Neural progenitor cell (in vitro differentiated cells): Measurements from ENCODE around the gene CUBN. TPM values are rescaled to one million over a fixed set of nuclear protein-coding genes. Genes with fewer than 3 reads are reported as not detected.

Experiments used
- DNase-seq: peaks from one replicate; pipeline ENCODE4 v3.0.0-alpha.2; 2016; ENCODE audit warnings: low spot score
- H2AFZ ChIP-seq: fragments of 200-600 bp; sonication (generic); replicated peaks from 2 replicates; pipeline ENCODE4 v1.6.1; 2016; ENCODE audit warnings: antibody characterized with exemption
- H3F3A ChIP-seq: fragments of 200-600 bp; sonication (generic); 2 replicates; pipeline ENCODE4 v1.6.1; 2016; ENCODE audit warnings: antibody characterized with exemption, low read depth
- H3K27ac ChIP-seq: fragments of 200-600 bp; sonication (generic); 2 replicates; pipeline ENCODE4 v1.5.1; 2016; ENCODE audit warnings: mild to moderate bottlenecking
- H3K27me3 ChIP-seq: fragments of 200-600 bp; sonication (generic); 2 replicates; pipeline ENCODE4 v1.6.1; 2016; ENCODE audit warnings: mild to moderate bottlenecking, moderate library complexity
- H3K36me3 ChIP-seq: fragments of 200-600 bp; sonication (generic); 2 replicates; pipeline ENCODE4 v1.5.1; 2016
- H3K4me1 ChIP-seq: fragments of 200-600 bp; sonication (generic); 2 replicates; pipeline ENCODE4 v1.6.1; 2016; ENCODE audit warnings: mixed run types
- H3K4me2 ChIP-seq: fragments of 200-600 bp; sonication (generic); 2 replicates; pipeline ENCODE4 v1.6.1; 2016
- H3K4me3 ChIP-seq: fragments of 200-600 bp; sonication (generic); 2 replicates; pipeline ENCODE4 v1.5.1; 2016
- H3K79me2 ChIP-seq: fragments of 200-600 bp; sonication (generic); 2 replicates; pipeline ENCODE4 v1.6.1; 2016; ENCODE audit warnings: low read depth
- H3K9ac ChIP-seq: fragments of 200-600 bp; sonication (generic); 2 replicates; pipeline ENCODE4 v1.6.1; 2016
- H3K9me3 ChIP-seq: fragments of 200-600 bp; sonication (generic); 2 replicates; pipeline ENCODE4 v1.5.1; 2016; ENCODE audit warnings: low read depth
- H4K20me1 ChIP-seq: fragments of 200-600 bp; sonication (generic); 2 replicates; pipeline ENCODE4 v1.6.1; 2016; ENCODE audit warnings: low read depth
- H3K27ac Mint-ChIP-seq: 3 replicates; pipeline ENCODE4 v1.8.0; 2021; ENCODE audit warnings: mixed read lengths
- H3K27me3 Mint-ChIP-seq: 2 replicates; pipeline ENCODE4 v1.8.0; 2022; ENCODE audit warnings: low read depth, mild to moderate bottlenecking, inconsistent platforms, moderate library complexity, mixed read lengths; ENCODE audit not compliant: insufficient read depth
- H3K36me3 Mint-ChIP-seq: 3 replicates; pipeline ENCODE4 v1.8.0; 2021; ENCODE audit warnings: mixed read lengths
- H3K4me1 Mint-ChIP-seq: 3 replicates; pipeline ENCODE4 v1.8.0; 2021; ENCODE audit warnings: mixed read lengths
- H3K4me3 Mint-ChIP-seq: 3 replicates; pipeline ENCODE4 v1.8.0; 2021; ENCODE audit warnings: mild to moderate bottlenecking, moderate library complexity, mixed read lengths
- H3K9me3 Mint-ChIP-seq: 3 replicates; pipeline ENCODE4 v1.8.0; 2020; ENCODE audit warnings: mixed read lengths
- EZH2 ChIP-seq: fragments of 200-600 bp; sonication (generic); IDR thresholded peaks from 2 replicates; pipeline ENCODE4 v1.6.1; 2017; ENCODE audit warnings: antibody characterized with exemption, mild to moderate bottlenecking, moderate library complexity
- EZH2phosphoT487 ChIP-seq: fragments of 200-600 bp; sonication (generic); IDR thresholded peaks from 2 replicates; pipeline ENCODE4 v1.6.1; 2017; ENCODE audit warnings: antibody characterized with exemption
- total RNA-seq: library from RNA; depleted of rRNA; stranded (reverse); fragments of >200 nt; gene quantifications from 2 replicates; pipeline ENCODE4 v1.2.3, GENCODE V29; 2015; ENCODE audit warnings: low replicate concordance
- TF ChIP-seq, protein P1 (sequence below): fragments of 200-600 bp; sonication (generic); IDR thresholded peaks from 2 replicates; pipeline ENCODE4 v1.5.1; 2017; ENCODE audit warnings: antibody characterized with exemption, mild to moderate bottlenecking

The CUBN gene
- total RNA-seq, 1 donor from 2014 or later, result 2.2 TPM

DNA sequence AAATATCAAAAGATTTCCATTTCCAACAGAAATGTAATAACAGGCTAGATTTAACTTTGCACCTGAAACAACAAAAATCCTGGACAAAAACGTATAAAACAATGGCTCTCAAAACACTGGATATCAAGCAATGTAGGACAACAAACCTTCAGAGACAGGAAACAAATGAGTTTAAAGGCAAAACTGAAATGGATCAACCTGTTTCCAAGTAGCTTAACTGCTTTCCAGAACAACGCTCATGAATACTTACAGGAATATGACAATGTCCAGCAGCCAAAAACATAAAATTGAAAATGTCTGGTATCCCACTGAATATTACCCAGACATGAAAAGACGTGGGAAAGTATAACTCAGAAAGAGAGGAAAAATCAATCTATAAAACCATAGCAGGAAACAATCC lies 62.8 kb downstream of the CUBN start:
- H3K79me2 ChIP-seq, result no peaks in the 10 kb centered on the region
- peaks cover 35% of the 10 kb centered on the region for H3K4me1 Mint-ChIP-seq
- no peaks in the 10 kb centered on the region for H3K36me3 ChIP-seq
- H3K27me3 ChIP-seq, result no peaks in the 10 kb centered on the region
- H3K27me3 Mint-ChIP-seq, result no peaks in the 10 kb centered on the region
- H3K27ac ChIP-seq, result no peak overlapping the region
- H3K4me3 Mint-ChIP-seq, result no peak overlapping the region
- H4K20me1 ChIP-seq, result no peaks in the 10 kb centered on the region
- no peak overlapping the region for H3K4me2 ChIP-seq
- H3K36me3 Mint-ChIP-seq, result no peaks in the 10 kb centered on the region
- H3K4me1 ChIP-seq, result no peaks in the 10 kb centered on the region
- H3K27ac Mint-ChIP-seq, result no peak overlapping the region
- H3K9me3 Mint-ChIP-seq, result peaks cover 3% of the 10 kb centered on the region
- no peak overlapping the region for H3K9ac ChIP-seq
- no peaks in the 10 kb centered on the region for H3K9me3 ChIP-seq
- H3K4me3 ChIP-seq, result no peak overlapping the region
- no peak overlapping the region for H2AFZ ChIP-seq
- no peak for TF ChIP-seq EZH2
- TF ChIP-seq EZH2phosphoT487, result no peak
- TF ChIP-seq, protein P1, sequence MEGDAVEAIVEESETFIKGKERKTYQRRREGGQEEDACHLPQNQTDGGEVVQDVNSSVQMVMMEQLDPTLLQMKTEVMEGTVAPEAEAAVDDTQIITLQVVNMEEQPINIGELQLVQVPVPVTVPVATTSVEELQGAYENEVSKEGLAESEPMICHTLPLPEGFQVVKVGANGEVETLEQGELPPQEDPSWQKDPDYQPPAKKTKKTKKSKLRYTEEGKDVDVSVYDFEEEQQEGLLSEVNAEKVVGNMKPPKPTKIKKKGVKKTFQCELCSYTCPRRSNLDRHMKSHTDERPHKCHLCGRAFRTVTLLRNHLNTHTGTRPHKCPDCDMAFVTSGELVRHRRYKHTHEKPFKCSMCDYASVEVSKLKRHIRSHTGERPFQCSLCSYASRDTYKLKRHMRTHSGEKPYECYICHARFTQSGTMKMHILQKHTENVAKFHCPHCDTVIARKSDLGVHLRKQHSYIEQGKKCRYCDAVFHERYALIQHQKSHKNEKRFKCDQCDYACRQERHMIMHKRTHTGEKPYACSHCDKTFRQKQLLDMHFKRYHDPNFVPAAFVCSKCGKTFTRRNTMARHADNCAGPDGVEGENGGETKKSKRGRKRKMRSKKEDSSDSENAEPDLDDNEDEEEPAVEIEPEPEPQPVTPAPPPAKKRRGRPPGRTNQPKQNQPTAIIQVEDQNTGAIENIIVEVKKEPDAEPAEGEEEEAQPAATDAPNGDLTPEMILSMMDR, result no peak
- DNase-seq, result no peak
- H3F3A ChIP-seq, result no peaks in the 10 kb centered on the region

GRCh38 chr10:17066000-17066399 lies 63.6 kb downstream of the CUBN start:
- DNase-seq, result no peak
- H3K9me3 ChIP-seq, result no peaks in the 10 kb centered on the region
- Mint-ChIP-seq H3K36me3 (no peaks in the 10 kb centered on the region), H3K9me3 (peaks cover 3% of the 10 kb centered on the region), H3K4me3 (no peak overlapping the region), H3K4me1 (peaks cover 36% of the 10 kb centered on the region), H3K27ac (no peak overlapping the region), H3K27me3 (no peaks in the 10 kb centered on the region)
- H2AFZ ChIP-seq, result no peak overlapping the region
- H3K4me3 ChIP-seq, result no peak overlapping the region
- H3K27me3 ChIP-seq, result no peaks in the 10 kb centered on the region
- H4K20me1 ChIP-seq, result no peaks in the 10 kb centered on the region
- TF ChIP-seq EZH2, result no peak
- TF ChIP-seq EZH2phosphoT487, result no peak
- TF ChIP-seq, protein P1, result no peak
- no peak overlapping the region for H3K9ac ChIP-seq
- no peaks in the 10 kb centered on the region for H3K4me1 ChIP-seq
- no peak overlapping the region for H3K4me2 ChIP-seq
- H3F3A ChIP-seq, result no peaks in the 10 kb centered on the region
- no peaks in the 10 kb centered on the region for H3K36me3 ChIP-seq
- no peak overlapping the region for H3K27ac ChIP-seq
- H3K79me2 ChIP-seq, result no peaks in the 10 kb centered on the region

- Histone ChIP-seq H3K27me3 (no peaks in the 10 kb centered on the region), H3K9me3 (no peaks in the 10 kb centered on the region), H3K79me2 (no peaks in the 10 kb centered on the region), H2AFZ (no peak overlapping the region), H3K4me3 (no peak overlapping the region), H4K20me1 (no peaks in the 10 kb centered on the region), H3F3A (no peaks in the 10 kb centered on the region), H3K4me2 (no peak overlapping the region), H3K9ac (no peak overlapping the region), H3K36me3 (no peaks in the 10 kb centered on the region), H3K4me1 (no peaks in the 10 kb centered on the region), H3K27ac (no peak overlapping the region)
- no peak for DNase-seq
- H3K36me3 Mint-ChIP-seq, result no peaks in the 10 kb centered on the region
- H3K27me3 Mint-ChIP-seq, result no peaks in the 10 kb centered on the region
- no peak overlapping the region for H3K4me3 Mint-ChIP-seq
- peaks cover 3% of the 10 kb centered on the region for H3K9me3 Mint-ChIP-seq
- H3K4me1 Mint-ChIP-seq, result peaks cover 36% of the 10 kb centered on the region
- no peak for TF ChIP-seq EZH2phosphoT487
- TF ChIP-seq, protein P1, result no peak
- no peak for TF ChIP-seq EZH2
- no peak overlapping the region for H3K27ac Mint-ChIP-seq
Measured at GRCh38 chr10:17065273-17065672, 64.3 kb downstream of the CUBN start.

- Mint-ChIP-seq H3K4me1 (peaks cover 36% of the 10 kb centered on the region), H3K27ac (no peak overlapping the region), H3K36me3 (no peaks in the 10 kb centered on the region), H3K9me3 (peaks cover 3% of the 10 kb centered on the region), H3K4me3 (no peak overlapping the region), H3K27me3 (no peaks in the 10 kb centered on the region)
- H3K36me3 ChIP-seq, result no peaks in the 10 kb centered on the region
- DNase-seq, result no peak
- H3K9me3 ChIP-seq, result no peaks in the 10 kb centered on the region
- H3K27ac ChIP-seq, result no peak overlapping the region
- TF ChIP-seq EZH2, result no peak
- no peak for TF ChIP-seq EZH2phosphoT487
- TF ChIP-seq, protein P1, result no peak
- no peaks in the 10 kb centered on the region for H3K27me3 ChIP-seq
- H3K4me2 ChIP-seq, result no peak overlapping the region
- no peaks in the 10 kb centered on the region for H3K79me2 ChIP-seq
- H3F3A ChIP-seq, result no peaks in the 10 kb centered on the region
- no peaks in the 10 kb centered on the region for H3K4me1 ChIP-seq
- H4K20me1 ChIP-seq, result no peaks in the 10 kb centered on the region
- H2AFZ ChIP-seq, result no peak overlapping the region
- H3K9ac ChIP-seq, result no peak overlapping the region
- no peak overlapping the region for H3K4me3 ChIP-seq
Measured at GRCh38 chr10:17064435-17064834, 65.2 kb downstream of the CUBN start.
